Smooth muscle cell (in vitro differentiated cells): ENCODE data around the gene ELL2. TPM values are rescaled to one million over a fixed set of nuclear protein-coding genes. Genes with fewer than 3 reads are reported as not detected.
A peak's percentile ranks its signal among the peaks of the same experiment; 100 is the strongest.

Source experiments
- DNase-seq: peaks from one replicate; lab custom pipeline; 2025; ENCODE audit not compliant: unreplicated experiment; lab: John Stamatoyannopoulos, UW
- H2AFZ ChIP-seq: fragments of 200-600 bp; sonication (generic); 2 replicates; pipeline ENCODE4 v1.6.0; 2016; ENCODE audit warnings: antibody characterized with exemption, low read depth, mild to moderate bottlenecking
- H3F3A ChIP-seq: fragments of 200-600 bp; sonication (generic); 2 replicates; pipeline ENCODE4 v1.6.0; 2017; ENCODE audit warnings: antibody characterized with exemption, low read depth
- H3K27ac ChIP-seq: fragments of 200-600 bp; sonication (generic); 2 replicates; pipeline ENCODE4 v1.5.1; 2016; ENCODE audit warnings: low read depth, mild to moderate bottlenecking
- H3K27me3 ChIP-seq: fragments of 200-600 bp; sonication (generic); 2 replicates; pipeline ENCODE4 v1.6.1; 2016; ENCODE audit warnings: low read depth, mild to moderate bottlenecking
- H3K36me3 ChIP-seq: fragments of 200-600 bp; sonication (generic); 2 replicates; pipeline ENCODE4 v1.5.1; 2016; ENCODE audit warnings: low read depth
- H3K4me1 ChIP-seq: fragments of 200-600 bp; sonication (generic); 2 replicates; pipeline ENCODE4 v1.5.1; 2016; ENCODE audit warnings: low read depth
- H3K4me2 ChIP-seq: fragments of 200-600 bp; sonication (generic); 2 replicates; pipeline ENCODE4 v1.6.0; 2016; ENCODE audit warnings: mild to moderate bottlenecking
- H3K4me3 ChIP-seq: fragments of 200-600 bp; sonication (generic); 2 replicates; pipeline ENCODE4 v1.5.1; 2016; ENCODE audit warnings: mild to moderate bottlenecking
- H3K79me2 ChIP-seq: fragments of 200-600 bp; sonication (generic); 2 replicates; pipeline ENCODE4 v1.6.0; 2016; ENCODE audit warnings: low read depth, mild to moderate bottlenecking
- H3K9ac ChIP-seq: fragments of 200-600 bp; sonication (generic); 2 replicates; pipeline ENCODE4 v1.6.0; 2016; ENCODE audit warnings: low read depth
- H3K9me3 ChIP-seq: fragments of 200-600 bp; sonication (generic); replicated peaks from 2 replicates; pipeline ENCODE4 v1.5.1; 2016; ENCODE audit warnings: low read depth
- H4K20me1 ChIP-seq: fragments of 200-600 bp; sonication (generic); 2 replicates; pipeline ENCODE4 v1.6.0; 2016; ENCODE audit warnings: low read depth
- WGBS: methylation state at CpG from one replicate; pipeline ENCODE4 v1.1.7; 2016; ENCODE audit warnings: low lambda C conversion rate; 5-methylcytosine and 5-hydroxymethylcytosine counted together
- polyA plus RNA-seq: library from polyadenylated mRNA; unstranded; fragments of >200 nt; fragmentation: Nextera tagmentation; extraction: Ambion mirVana; gene quantifications from 2 replicates; pipeline ENCODE4 v1.2.1, GENCODE V29; 2016
- total RNA-seq: library from RNA; depleted of rRNA; stranded (reverse); fragments of >200 nt; gene quantifications from 2 replicates; pipeline ENCODE4 v1.2.3, GENCODE V29; 2014
- TF ChIP-seq, protein P1 (sequence below): fragments of 200-600 bp; sonication (generic); IDR thresholded peaks from 2 replicates; pipeline ENCODE4 v1.5.1; 2017; ENCODE audit warnings: borderline replicate concordance, mild to moderate bottlenecking, antibody characterized with exemption; ENCODE audit not compliant: insufficient read depth, poor library complexity, severe bottlenecking

The ELL2 gene
- total and polyA plus RNA-seq, 2 experiments from 2014 or later = 14.4 to 49.9 TPM

DNA sequence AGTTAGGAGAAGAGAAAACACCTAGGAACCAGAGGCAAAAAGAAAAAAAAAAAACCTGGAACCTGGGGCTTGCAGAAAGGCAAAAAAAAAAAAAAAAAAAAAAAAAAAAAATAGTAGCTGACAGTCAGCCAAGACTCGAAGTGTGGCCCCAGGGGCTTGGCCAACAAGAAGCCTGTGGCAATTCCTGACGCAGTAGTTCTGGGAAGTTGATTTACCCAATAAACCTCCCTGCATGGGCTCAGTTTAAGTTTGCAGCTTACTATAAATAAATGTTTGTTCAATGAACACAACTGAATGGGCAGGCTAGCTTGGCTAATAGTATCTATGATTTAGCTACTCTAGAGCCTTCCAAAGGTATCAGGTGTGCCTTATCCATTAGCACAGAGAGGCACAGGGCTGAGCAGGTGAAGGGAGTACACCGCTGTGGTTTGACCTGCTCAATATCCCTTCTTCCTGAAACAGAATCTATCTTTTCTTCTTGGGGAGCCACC lies 117.9 kb downstream of the ELL2 start:
- Histone ChIP-seq H3K27me3 (no peaks in the 10 kb centered on the region), H3K9ac (no peak overlapping the region), H3K79me2 (no peaks in the 10 kb centered on the region), H3K4me3 (no peak overlapping the region), H2AFZ (no peak overlapping the region), H3K36me3 (no peaks in the 10 kb centered on the region), H3K27ac (peak overlapping the region; percentile 44), H3K4me2 (no peak overlapping the region), H4K20me1 (no peaks in the 10 kb centered on the region), H3K4me1 (no peaks in the 10 kb centered on the region), H3K9me3 (no peaks in the 10 kb centered on the region), H3F3A (no peaks in the 10 kb centered on the region)
- TF ChIP-seq, protein P1, sequence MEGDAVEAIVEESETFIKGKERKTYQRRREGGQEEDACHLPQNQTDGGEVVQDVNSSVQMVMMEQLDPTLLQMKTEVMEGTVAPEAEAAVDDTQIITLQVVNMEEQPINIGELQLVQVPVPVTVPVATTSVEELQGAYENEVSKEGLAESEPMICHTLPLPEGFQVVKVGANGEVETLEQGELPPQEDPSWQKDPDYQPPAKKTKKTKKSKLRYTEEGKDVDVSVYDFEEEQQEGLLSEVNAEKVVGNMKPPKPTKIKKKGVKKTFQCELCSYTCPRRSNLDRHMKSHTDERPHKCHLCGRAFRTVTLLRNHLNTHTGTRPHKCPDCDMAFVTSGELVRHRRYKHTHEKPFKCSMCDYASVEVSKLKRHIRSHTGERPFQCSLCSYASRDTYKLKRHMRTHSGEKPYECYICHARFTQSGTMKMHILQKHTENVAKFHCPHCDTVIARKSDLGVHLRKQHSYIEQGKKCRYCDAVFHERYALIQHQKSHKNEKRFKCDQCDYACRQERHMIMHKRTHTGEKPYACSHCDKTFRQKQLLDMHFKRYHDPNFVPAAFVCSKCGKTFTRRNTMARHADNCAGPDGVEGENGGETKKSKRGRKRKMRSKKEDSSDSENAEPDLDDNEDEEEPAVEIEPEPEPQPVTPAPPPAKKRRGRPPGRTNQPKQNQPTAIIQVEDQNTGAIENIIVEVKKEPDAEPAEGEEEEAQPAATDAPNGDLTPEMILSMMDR = no peak
- WGBS = 82% methylated on average over 3 of the region's 3 CpGs
- DNase-seq = no peak

DNA sequence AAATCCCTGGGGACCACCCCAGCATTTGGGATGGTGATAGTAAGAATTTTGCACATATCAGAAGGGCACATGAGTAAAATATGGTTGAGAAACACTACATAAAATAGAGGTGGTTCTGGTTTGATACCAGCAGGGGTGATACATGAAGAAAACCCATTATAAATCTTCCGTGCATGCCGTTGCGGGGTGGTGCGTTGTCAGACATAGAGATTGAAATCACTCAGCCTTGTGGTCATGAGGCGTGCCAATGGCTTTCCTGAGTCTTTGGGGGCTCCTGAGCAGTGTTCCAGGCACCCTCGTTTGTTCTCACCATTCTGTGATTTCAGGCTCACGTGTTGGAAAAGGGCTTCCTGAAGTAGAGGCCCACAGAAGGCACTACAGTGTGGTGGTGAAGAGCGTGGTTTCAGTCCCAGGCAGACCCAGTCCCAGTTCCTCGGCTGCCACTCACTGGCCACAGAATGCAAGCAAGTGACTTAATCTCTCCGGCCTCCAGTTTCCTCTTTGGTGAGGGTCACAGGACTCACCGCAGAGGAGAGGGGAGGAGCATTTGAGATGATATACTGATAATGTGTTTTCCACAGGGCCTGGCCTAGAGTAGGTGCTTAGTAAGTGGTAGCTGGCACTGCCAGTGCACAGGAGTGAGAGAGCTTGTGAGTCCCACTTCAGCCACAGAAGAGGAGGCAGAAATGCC lies 118.7 kb downstream of the ELL2 start:
- Histone ChIP-seq H3K4me1 (no peaks in the 10 kb centered on the region), H3K36me3 (no peaks in the 10 kb centered on the region), H3K9ac (no peak overlapping the region), H3K9me3 (no peaks in the 10 kb centered on the region), H3F3A (no peaks in the 10 kb centered on the region), H3K4me3 (no peak overlapping the region), H3K4me2 (peak overlapping the region; percentile 40), H3K79me2 (no peaks in the 10 kb centered on the region), H4K20me1 (no peaks in the 10 kb centered on the region), H3K27me3 (no peaks in the 10 kb centered on the region), H3K27ac (peak overlapping the region; percentile 44), H2AFZ (peak overlapping the region; percentile 85)
- WGBS = 44% methylated on average over 11 of the region's 11 CpGs
- DNase-seq = no peak
- TF ChIP-seq, protein P1 = peak; percentile 12

DNA sequence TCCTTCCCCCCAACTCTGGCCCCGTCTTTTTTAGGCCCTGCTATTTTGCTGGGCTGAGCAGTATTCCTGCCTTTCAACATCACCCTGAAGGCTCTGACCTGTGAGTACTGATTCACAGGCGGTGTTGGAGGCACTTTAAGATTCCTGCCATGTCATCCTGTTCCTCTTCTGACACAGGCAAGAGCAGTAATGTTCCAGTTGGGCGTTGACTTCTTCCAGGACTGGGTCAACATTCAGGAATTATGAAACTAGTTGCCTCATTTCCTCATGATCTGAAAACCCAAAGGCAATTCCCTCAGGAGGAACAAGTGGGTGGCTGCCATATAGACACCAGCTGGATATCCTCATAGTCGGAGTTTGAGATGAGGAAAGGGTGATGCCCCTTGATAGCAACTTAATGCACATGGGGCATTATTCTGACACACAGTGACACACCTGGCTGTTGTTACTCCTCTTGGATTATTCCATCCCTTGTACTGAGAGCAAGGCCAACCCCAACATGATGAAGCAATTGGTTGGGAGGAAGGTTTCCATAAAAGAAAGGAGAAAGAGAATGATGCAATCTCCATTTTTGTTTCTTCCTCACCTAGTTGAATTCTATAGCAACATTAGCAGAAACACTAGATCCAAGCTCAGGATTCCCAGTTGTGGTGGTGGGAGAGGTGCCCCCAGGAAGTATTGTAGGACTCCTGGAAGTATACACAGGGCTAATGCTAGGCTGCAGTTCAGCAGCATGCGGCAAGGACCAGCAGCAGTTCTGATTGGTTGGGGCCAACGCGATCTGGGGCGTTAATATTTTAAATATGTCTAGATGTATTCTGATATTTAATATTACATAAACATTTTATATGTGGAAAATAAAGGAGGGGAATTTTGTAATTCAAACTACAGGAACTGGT lies 119.5 kb downstream of the ELL2 start:
- no peaks in the 10 kb centered on the region for H3K36me3 ChIP-seq
- no peak overlapping the region for H3K4me2 ChIP-seq

More for the DNA sequence above, 119.5 kb downstream of the ELL2 start:
- Histone ChIP-seq H3K79me2 (no peaks in the 10 kb centered on the region), H3K27ac (no peak overlapping the region), H4K20me1 (no peaks in the 10 kb centered on the region), H3K4me1 (no peaks in the 10 kb centered on the region), H3K4me3 (no peak overlapping the region), H3K9ac (no peak overlapping the region), H3K9me3 (no peaks in the 10 kb centered on the region), H3K27me3 (no peaks in the 10 kb centered on the region), H3F3A (no peaks in the 10 kb centered on the region), H2AFZ (no peak overlapping the region)
- TF ChIP-seq, protein P1 = no peak
- 96% methylated on average over 8 of the region's 8 CpGs for WGBS
- DNase-seq = no peak
